H1 (cell line): Measurements from ENCODE around the gene SNED1. TPM values are rescaled to one million over a fixed set of nuclear protein-coding genes. Genes with fewer than 3 reads are reported as not detected.

Experiments used
- CTCF ChIA-PET: fragments of 300-600 bp; sonication (Branson Sonifier 250); formaldehyde crosslinking; loops from one replicate; lab custom pipeline; 2021; ENCODE audit not compliant: partially characterized antibody; lab: Charles Lee
- POLR2A ChIA-PET: fragments of 300-600 bp; sonication (Branson Sonifier 250); formaldehyde crosslinking; loops from one replicate; lab custom pipeline; 2021; ENCODE audit warnings: inconsistent platforms; ENCODE audit not compliant: partially characterized antibody; lab: Charles Lee
- DNase-seq, 2 experiments: peaks; one replicate each; pipeline versions ENCODE4 v3.0.0 to v3.0.0-alpha.2; 2010 to 2022; ENCODE audit warnings: low spot score in 2 of 2, low read depth in 1 of 2, mixed read lengths in 1 of 2
- FAIRE-seq: peaks from 2 replicates; lab custom pipeline; 2011; peaks lifted over from hg19 to GRCh38; lab: Jason Lieb, UNC
- H2AFZ ChIP-seq: 2 replicates; pipeline ENCODE4 v1.8.1; 2012; ENCODE audit warnings: low read length, inconsistent platforms
- H2AK5ac ChIP-seq: 2 replicates; pipeline ENCODE4 v1.6.1; 2013; ENCODE audit warnings: low read depth, low read length
- H2BK120ac ChIP-seq: replicated peaks from 2 replicates; pipeline ENCODE3; 2013; ENCODE audit warnings: low read depth, low read length, inconsistent platforms
- H2BK12ac ChIP-seq: 2 replicates; pipeline ENCODE4 v1.6.1; 2013; ENCODE audit warnings: low read depth, low read length
- H2BK15ac ChIP-seq: 2 replicates; pipeline ENCODE4 v1.6.1; 2013; ENCODE audit warnings: low read length
- H2BK20ac ChIP-seq: 2 replicates; pipeline ENCODE4 v1.6.1; 2013; ENCODE audit warnings: low read length
- H2BK5ac ChIP-seq: 2 replicates; pipeline ENCODE4 v1.6.1; 2013; ENCODE audit warnings: low read depth, low read length
- H3K14ac ChIP-seq: 2 replicates; pipeline ENCODE4 v1.6.1; 2013; ENCODE audit warnings: inconsistent platforms; ENCODE audit not compliant: insufficient read length
- H3K18ac ChIP-seq: 2 replicates; pipeline ENCODE4 v1.6.1; 2013; ENCODE audit warnings: low read length; ENCODE audit errors: extremely low read depth
- H3K23ac ChIP-seq: 2 replicates; pipeline ENCODE4 v1.6.1; 2013; ENCODE audit warnings: inconsistent platforms; ENCODE audit not compliant: insufficient read length
- H3K23me2 ChIP-seq: 2 replicates; pipeline ENCODE4 v1.6.1; 2013; ENCODE audit warnings: low read depth, low read length
- H3K27ac ChIP-seq: 2 replicates; pipeline ENCODE4 v1.6.1; 2011; ENCODE audit warnings: low read depth, low read length, inconsistent platforms
- H3K27me3 ChIP-seq, 4 experiments: replicated peaks in 1 of 4; 1 replicate in 1 of 4; 2 replicates in 3 of 4; pipeline versions ENCODE4 v1.6.1 to v1.8.1; 2011 to 2013; ENCODE audit warnings: low read length in 3 of 4, mild to moderate bottlenecking in 3 of 4, inconsistent platforms in 2 of 4, mixed read lengths in 2 of 4, moderate library complexity in 1 of 4; ENCODE audit not compliant: control insufficient read depth in 3 of 4, insufficient read depth in 3 of 4; ENCODE audit errors: extremely low read depth in 1 of 4
- H3K36me3 ChIP-seq, 4 experiments: 2 replicates each; pipeline versions ENCODE4 v1.6.1 to v1.8.1; 2011 to 2013; ENCODE audit warnings: mild to moderate bottlenecking in 4 of 4, low read length in 3 of 4, moderate library complexity in 2 of 4, control low read depth in 1 of 4, inconsistent platforms in 1 of 4; ENCODE audit not compliant: insufficient read depth in 4 of 4, control insufficient read depth in 2 of 4
- H3K4ac ChIP-seq: replicated peaks from 2 replicates; pipeline ENCODE3; 2013; ENCODE audit warnings: low read length, low read depth, mixed read lengths, inconsistent platforms; ENCODE audit not compliant: insufficient read length
- H3K4me1 ChIP-seq, 4 experiments: replicated peaks in 1 of 4; 1 replicate in 1 of 4; 2 replicates in 3 of 4; pipeline versions ENCODE4 v1.6.1 to v1.8.1; 2011 to 2013; ENCODE audit warnings: low read length in 3 of 4, inconsistent platforms in 2 of 4, mixed read lengths in 1 of 4; ENCODE audit not compliant: insufficient read depth in 4 of 4, control insufficient read depth in 3 of 4
- H3K4me2 ChIP-seq, 2 experiments: 2 replicates each; pipeline versions ENCODE4 v1.6.1 to v1.8.1; 2011 to 2013; ENCODE audit warnings: low read depth in 2 of 2, low read length in 2 of 2, control low read depth in 1 of 2, inconsistent platforms in 1 of 2, mild to moderate bottlenecking in 1 of 2; ENCODE audit not compliant: insufficient read depth in 1 of 2
- H3K4me3 ChIP-seq, 4 experiments: fragments of 200-600, 300-600 bp in 1 of 4; sonication (generic), shearing (Covaris generic), sonication (Bioruptor Twin) in 1 of 4; 2 replicates each; pipeline versions ENCODE4 v1.5.1 to v1.8.1; 2011 to 2016; ENCODE audit warnings: low read length in 4 of 4, low read depth in 3 of 4, control low read depth in 2 of 4, inconsistent platforms in 2 of 4, mild to moderate bottlenecking in 2 of 4, mixed read lengths in 1 of 4, moderate library complexity in 1 of 4; ENCODE audit not compliant: insufficient read depth in 2 of 4; ENCODE audit errors: extremely low read depth in 1 of 4
- H3K56ac ChIP-seq: replicated peaks from 2 replicates; pipeline ENCODE3; 2013; ENCODE audit warnings: low read depth, mild to moderate bottlenecking, mixed read lengths, low read length, inconsistent platforms; ENCODE audit not compliant: insufficient read length
- H3K79me1 ChIP-seq: 2 replicates; pipeline ENCODE4 v1.6.1; 2013; ENCODE audit warnings: low read depth, low read length, control low read depth
- H3K79me2 ChIP-seq, 2 experiments: 2 replicates each; pipeline versions ENCODE4 v1.6.1 to v1.8.1; 2012 to 2013; ENCODE audit warnings: low read length in 2 of 2, mild to moderate bottlenecking in 2 of 2, inconsistent platforms in 1 of 2; ENCODE audit not compliant: insufficient read depth in 2 of 2, control insufficient read depth in 1 of 2
- H3K9ac ChIP-seq, 4 experiments: replicated peaks in 1 of 4; 1 replicate in 1 of 4; 2 replicates in 3 of 4; pipeline versions ENCODE4 v1.6.1 to v1.8.1; 2011 to 2013; ENCODE audit warnings: low read depth in 3 of 4, low read length in 3 of 4, control low read depth in 2 of 4, mild to moderate bottlenecking in 2 of 4, moderate library complexity in 2 of 4, inconsistent platforms in 1 of 4; ENCODE audit errors: extremely low read depth in 1 of 4
- H3K9me3 ChIP-seq, 2 experiments: 2 replicates each; pipeline versions ENCODE4 v1.6.1 to v1.8.1; 2012 to 2013; ENCODE audit warnings: mild to moderate bottlenecking in 2 of 2, moderate library complexity in 2 of 2, control low read depth in 1 of 2, inconsistent platforms in 1 of 2, low read depth in 1 of 2, low read length in 1 of 2, mixed read lengths in 1 of 2; ENCODE audit not compliant: insufficient read depth in 2 of 2
- H4K20me1 ChIP-seq, 2 experiments: replicated peaks in 1 of 2; 2 replicates each; pipeline versions ENCODE3 to v1.8.1; 2011 to 2013; ENCODE audit warnings: inconsistent platforms in 2 of 2, low read length in 2 of 2, mild to moderate bottlenecking in 1 of 2; ENCODE audit not compliant: insufficient read depth in 2 of 2, control insufficient read depth in 1 of 2
- H4K5ac ChIP-seq: 2 replicates; pipeline ENCODE4 v1.6.1; 2013; ENCODE audit warnings: low read length, low read depth, mixed read lengths, inconsistent platforms; ENCODE audit not compliant: insufficient read length
- H4K8ac ChIP-seq: 2 replicates; pipeline ENCODE4 v1.8.0; 2013; ENCODE audit warnings: mild to moderate bottlenecking, moderate library complexity, low read length, inconsistent platforms; ENCODE audit not compliant: insufficient read depth; ENCODE audit errors: extremely low read depth
- H4K91ac ChIP-seq: replicated peaks from 2 replicates; pipeline ENCODE3; 2013; ENCODE audit warnings: low read length, mixed read lengths, inconsistent platforms; ENCODE audit not compliant: insufficient read length
- ASH2L ChIP-seq: fragments of 200-600, 300-600 bp; sonication (generic); IDR thresholded peaks from one replicate; pipeline ENCODE4 v1.7.1; 2017; ENCODE audit warnings: low read length
- ATF3 ChIP-seq: IDR thresholded peaks from 2 replicates; pipeline ENCODE4 v1.6.1; 2011; ENCODE audit warnings: low read depth, mild to moderate bottlenecking, low read length; ENCODE audit not compliant: insufficient read depth
- BACH1 ChIP-seq: IDR thresholded peaks from 2 replicates; pipeline ENCODE4 v1.6.1; 2012; ENCODE audit warnings: low read length, improper control_type of control experiment
- CTBP2 ChIP-seq: IDR thresholded peaks from 2 replicates; pipeline ENCODE4 v1.7.0; 2011; ENCODE audit warnings: borderline replicate concordance, mild to moderate bottlenecking, moderate library complexity, mixed read lengths, low read length; ENCODE audit not compliant: insufficient read depth, insufficient read length
- E2F6 ChIP-seq: IDR thresholded peaks from 2 replicates; pipeline ENCODE4 v1.6.1; 2012; ENCODE audit warnings: inconsistent platforms
- JUN ChIP-seq: IDR thresholded peaks from 2 replicates; pipeline ENCODE4 v1.6.1; 2011; ENCODE audit warnings: low read depth, mild to moderate bottlenecking, improper control_type of control experiment, low read length
- POU5F1 ChIP-seq: IDR thresholded peaks from 2 replicates; pipeline ENCODE4 v1.6.1; 2011; ENCODE audit warnings: low read depth, mild to moderate bottlenecking, low read length, moderate library complexity
- RBBP5 ChIP-seq: IDR thresholded peaks from 2 replicates; pipeline ENCODE4 v1.7.1; 2012; ENCODE audit warnings: low read depth, mild to moderate bottlenecking, inconsistent platforms, low read length, moderate library complexity, borderline replicate concordance
- TAF7 ChIP-seq: optimal IDR thresholded peaks from 2 replicates; pipeline ENCODE3; 2011; ENCODE audit warnings: low read depth, mild to moderate bottlenecking, inconsistent platforms, low read length, moderate library complexity, borderline replicate concordance
- WGBS, 2 experiments: shearing (Covaris generic) in 1 of 2; methylation state at CpG; one replicate each; pipeline versions ENCODE4 v1.1.6 to v1.1.7; 2013 to 2015; ENCODE audit warnings: low lambda C conversion rate in 2 of 2, mixed read lengths in 2 of 2, inconsistent platforms in 1 of 2, low coverage in 1 of 2, missing lambda C conversion rate in 1 of 2; ENCODE audit not compliant: insufficient replicate concordance in 2 of 2, insufficient coverage in 1 of 2, insufficient read length in 1 of 2; ENCODE audit errors: extremely low coverage in 1 of 2, missing lambda C conversion rate in 1 of 2; 5-methylcytosine and 5-hydroxymethylcytosine counted together
- polyA plus RNA-seq, 7 experiments: library from polyadenylated mRNA; depleted of rRNA in 3 of 7; stranded (reverse) in 5 of 7; unstranded in 2 of 7; fragments of >200 nt in 5 of 7; fragments of 200-250 nt in 2 of 7; gene quantifications; 1 replicate in 5 of 7; 2 replicates in 1 of 7; 4 replicates in 1 of 7; pipeline versions ENCODE4 v1.2.1 to v1.2.3, GENCODE V29; 2011 to 2013; ENCODE audit warnings: missing spikeins in 2 of 7, mixed read lengths in 2 of 7
- total RNA-seq: library from RNA; stranded (reverse); fragmentation: NEBNext Ultra II Directional; extraction: Animal tissue kit (Norgen Biotek cat#: 25700); gene quantifications from 2 replicates; pipeline ENCODE4 v1.2.1, GENCODE V29; 2021

The SNED1 gene
- total and polyA plus RNA-seq, 2 of the 8 experiments (the other 6 are each of a cell fraction or from before 2014, with no cell fraction given) = 1.9 TPM

- 88% methylated on average over 10 of the region's 10 CpGs; no CpG with 5 or more reads in 1 of the 2 experiments for WGBS, 2 experiments
- no peaks in the 10 kb centered on the region; a peak in 1 of 4 replicates for H3K79me2 ChIP-seq
- peaks cover 0 to 5% of the 10 kb centered on the region in 2 experiments for H4K20me1 ChIP-seq
- no peak overlapping the region for H2BK12ac ChIP-seq
- DNase-seq (no peak), FAIRE-seq (no peak)
- H3K9me3 ChIP-seq = no peaks in the 10 kb centered on the region
- no peak overlapping the region for H2BK120ac ChIP-seq
- no peak overlapping the region for H3K56ac ChIP-seq
- H3K4me2 ChIP-seq = no peak overlapping the region
- H2AFZ ChIP-seq = no peak overlapping the region
- H3K4ac ChIP-seq = no peak overlapping the region
- CTCF ChIA-PET = interaction anchor here (0.7 to 3.0 kb wide), 4 partner anchors 9 to 177 kb away, joined by 3 to 10 read pairs (median 3); no protein-coding TSS in a partner anchor
- no peaks in the 10 kb centered on the region for H3K23me2 ChIP-seq
- H3K4me3 ChIP-seq = no peak overlapping the region
- H3K79me1 ChIP-seq = no peaks in the 10 kb centered on the region; the same call in 1 of the 2 replicates
- H4K8ac ChIP-seq = no peak overlapping the region
- H4K91ac ChIP-seq = no peak overlapping the region
- no peak overlapping the region for H3K27ac ChIP-seq
- H2BK15ac ChIP-seq = no peak overlapping the region
- H3K23ac ChIP-seq = no peak overlapping the region
- no peak overlapping the region for H3K18ac ChIP-seq
- H3K27me3 ChIP-seq = no peaks in the 10 kb centered on the region
- H3K9ac ChIP-seq = no peak overlapping the region
- H3K14ac ChIP-seq = no peak overlapping the region
- H4K5ac ChIP-seq = no peak overlapping the region
- H2AK5ac ChIP-seq = no peak overlapping the region
- H3K36me3 ChIP-seq = peaks cover 6 to 31% (median 23%) of the 10 kb centered on the region in 4 experiments
- POLR2A ChIA-PET = interaction anchor here (0.9 kb wide), 1 partner anchor 11 kb away, joined by 4 read pairs; the partner anchor contains the start of gene MTERF4
- no peak overlapping the region for H2BK20ac ChIP-seq
- peaks cover 0 to 12% (median 6%) of the 10 kb centered on the region in 4 experiments; a peak in 5 of 7 replicates for H3K4me1 ChIP-seq
- H2BK5ac ChIP-seq = no peak overlapping the region
- TF ChIP-seq JUN (no peak), ASH2L (no peak), BACH1 (no peak), TAF7 (no peak), RBBP5 (no peak), ATF3 (no peak), CTBP2 (no peak), E2F6 (no peak), POU5F1 (no peak)
These were observed 92.8 kb downstream of the SNED1 start for GRCh38 chr2:241091201-241091600.
